Common myeloid progenitor, CD34-positive (primary cell): ENCODE data around the gene ASTN2.

ENCODE experiments used
- CTCF ChIA-PET: fragments of 350-600 bp; sonication (Branson Sonifier 250); formaldehyde crosslinking; loops from one replicate; lab custom pipeline; 2021; ENCODE audit warnings: antibody characterized with exemption; lab: Charles Lee
- POLR2A ChIA-PET: fragments of 350-600 bp; sonication (Branson Sonifier 250); formaldehyde crosslinking; loops from one replicate; lab custom pipeline; 2021; ENCODE audit warnings: antibody characterized with exemption; lab: Charles Lee
- DNase-seq, 3 donors: peaks; one replicate each; pipeline versions ENCODE4 v3.0.0 to v3.0.0-alpha.2; 2013
- H3K27ac ChIP-seq, 2 experiments: 1 replicate in 1 of 2; 2 replicates in 1 of 2; pipeline ENCODE4 v1.7.0; 2013; ENCODE audit warnings: inconsistent platforms in 2 of 2, low read length in 2 of 2, mild to moderate bottlenecking in 2 of 2, low read depth in 1 of 2, moderate library complexity in 1 of 2; ENCODE audit not compliant: severe bottlenecking in 2 of 2, insufficient read depth in 1 of 2, poor library complexity in 1 of 2
- H3K27me3 ChIP-seq, 5 experiments: replicated peaks in 2 of 5; 1 replicate in 3 of 5; 2 replicates in 2 of 5; pipeline versions ENCODE4 v1.6.1 to v1.7.0; 2013; ENCODE audit warnings: low read length in 4 of 5, mild to moderate bottlenecking in 2 of 5, moderate library complexity in 2 of 5, inconsistent platforms in 1 of 5; ENCODE audit not compliant: insufficient read depth in 5 of 5, control insufficient read depth in 4 of 5
- H3K36me3 ChIP-seq, 4 experiments: 1 replicate in 2 of 4; 2 replicates in 2 of 4; pipeline versions ENCODE4 v1.6.1 to v1.7.0; 2013; ENCODE audit warnings: low read length in 3 of 4, control low read depth in 1 of 4, mild to moderate bottlenecking in 1 of 4; ENCODE audit not compliant: control insufficient read depth in 4 of 4, insufficient read depth in 4 of 4
- H3K4me1 ChIP-seq, 4 experiments: 1 replicate in 3 of 4; 2 replicates in 1 of 4; pipeline versions ENCODE4 v1.6.1 to v1.7.1; 2013; ENCODE audit warnings: low read length in 3 of 4, mild to moderate bottlenecking in 3 of 4, control low read depth in 1 of 4, inconsistent platforms in 1 of 4, moderate library complexity in 1 of 4; ENCODE audit not compliant: control insufficient read depth in 4 of 4, insufficient read depth in 4 of 4; ENCODE audit errors: control extremely low read depth in 1 of 4
- H3K4me3 ChIP-seq, 7 experiments: 1 replicate in 4 of 7; 2 replicates in 3 of 7; pipeline versions ENCODE4 v1.5.1 to v1.7.0; 2013; ENCODE audit warnings: mild to moderate bottlenecking in 7 of 7, low read length in 6 of 7, moderate library complexity in 6 of 7, inconsistent platforms in 2 of 7, low read depth in 2 of 7, control low read depth in 1 of 7; ENCODE audit not compliant: insufficient read depth in 4 of 7, control insufficient read depth in 1 of 7; ENCODE audit errors: extremely low read depth in 1 of 7
- H3K9me3 ChIP-seq, 5 experiments: 1 replicate in 4 of 5; 2 replicates in 1 of 5; pipeline versions ENCODE4 v1.6.1 to v1.7.1; 2013; ENCODE audit warnings: low read length in 4 of 5, mild to moderate bottlenecking in 2 of 5, inconsistent platforms in 1 of 5, low read depth in 1 of 5, moderate library complexity in 1 of 5; ENCODE audit not compliant: control insufficient read depth in 4 of 5, insufficient read depth in 2 of 5; ENCODE audit errors: control extremely low read depth in 1 of 5
- WGBS: methylation state at CpG from one replicate; pipeline ENCODE4 v1.1.5; 2013; ENCODE audit not compliant: insufficient coverage; 5-methylcytosine and 5-hydroxymethylcytosine counted together

ASTN2 gene

GRCh38 chr9:116405321-116405720 lies 1009.5 kb downstream of the ASTN2 start:
- ChIA-PET POLR2A (no interaction called here), CTCF (interaction anchor here (1.5 kb wide), 1 partner anchor 11 kb away, joined by 4 read pairs; no protein-coding TSS in a partner anchor)
- no peaks in the 10 kb centered on the region for H3K27me3 ChIP-seq
- no peak for DNase-seq
- H3K9me3 ChIP-seq, result peaks cover 0 to 1% (median 0%) of the 10 kb centered on the region in 5 experiments
- H3K27ac ChIP-seq, result no peak overlapping the region
- 100% methylated on average over 1 of the region's 1 CpG for WGBS
- H3K4me3 ChIP-seq, result no peak overlapping the region
- H3K36me3 ChIP-seq, result no peaks in the 10 kb centered on the region
- H3K4me1 ChIP-seq, result no peaks in the 10 kb centered on the region

- Histone ChIP-seq H3K27ac (no peak overlapping the region), H3K4me1 (no peaks in the 10 kb centered on the region), H3K4me3 (no peak overlapping the region), H3K9me3 (peaks cover 0 to 1% (median 0%) of the 10 kb centered on the region in 5 experiments), H3K36me3 (no peaks in the 10 kb centered on the region), H3K27me3 (no peaks in the 10 kb centered on the region)
- DNase-seq, result no peak
- 100% methylated on average over 3 of the region's 3 CpGs for WGBS
- ChIA-PET CTCF (interaction anchor here (1.5 kb wide), 1 partner anchor 12 kb away, joined by 4 read pairs; no protein-coding TSS in a partner anchor), POLR2A (no interaction called here)
Observed at GRCh38 chr9:116404228-116404627, 1010.6 kb downstream of the ASTN2 start.

- ChIA-PET POLR2A (no interaction called here), CTCF (no interaction called here)
- peaks cover 0 to 1% (median 0%) of the 10 kb centered on the region in 5 experiments for H3K9me3 ChIP-seq
- no peaks in the 10 kb centered on the region for H3K36me3 ChIP-seq
- no peak for DNase-seq
- H3K4me1 ChIP-seq, result no peaks in the 10 kb centered on the region
- no peaks in the 10 kb centered on the region for H3K27me3 ChIP-seq
- H3K27ac ChIP-seq, result no peak overlapping the region
- no peak overlapping the region for H3K4me3 ChIP-seq
Observed at GRCh38 chr9:116403171-116403570, 1011.7 kb downstream of the ASTN2 start.

- no peaks in the 10 kb centered on the region for H3K9me3 ChIP-seq
- no peaks in the 10 kb centered on the region for H3K36me3 ChIP-seq
- H3K27me3 ChIP-seq, result no peaks in the 10 kb centered on the region
- 100% methylated on average over 2 of the region's 3 CpGs for WGBS
- no peaks in the 10 kb centered on the region for H3K4me1 ChIP-seq
- CTCF ChIA-PET, result interaction anchor here (1.9 kb wide), 1 partner anchor 8 kb away, joined by 5 read pairs; no protein-coding TSS in a partner anchor
- H3K4me3 ChIP-seq, result no peak overlapping the region
- POLR2A ChIA-PET, result no interaction called here
- H3K27ac ChIP-seq, result no peak overlapping the region
- DNase-seq, result no peak
Observed at GRCh38 chr9:116395699-116396037, 1019.2 kb downstream of the ASTN2 start.

- Histone ChIP-seq H3K36me3 (no peaks in the 10 kb centered on the region), H3K27ac (no peak overlapping the region), H3K4me1 (no peaks in the 10 kb centered on the region), H3K4me3 (no peak overlapping the region), H3K27me3 (no peaks in the 10 kb centered on the region), H3K9me3 (no peaks in the 10 kb centered on the region)
- DNase-seq, result no peak
- ChIA-PET POLR2A (no interaction called here), CTCF (interaction anchor here (1.9 kb wide), 1 partner anchor 8 kb away, joined by 5 read pairs; no protein-coding TSS in a partner anchor)
- WGBS, result 96% methylated on average over 4 of the region's 5 CpGs
Observed at GRCh38 chr9:116394894-116395698, 1019.8 kb downstream of the ASTN2 start.

GRCh38 chr9:116394070-116394469 lies 1020.8 kb downstream of the ASTN2 start:
- CTCF ChIA-PET, result no interaction called here
- no peaks in the 10 kb centered on the region for H3K36me3 ChIP-seq
- H3K27me3 ChIP-seq, result no peaks in the 10 kb centered on the region
- POLR2A ChIA-PET, result no interaction called here
- H3K9me3 ChIP-seq, result no peaks in the 10 kb centered on the region
- no peaks in the 10 kb centered on the region for H3K4me1 ChIP-seq
- WGBS, result 100% methylated on average over 5 of the region's 6 CpGs
- no peak overlapping the region for H3K4me3 ChIP-seq
- no peak overlapping the region for H3K27ac ChIP-seq
- DNase-seq, result no peak

GRCh38 chr9:116393198-116393597 lies 1021.7 kb downstream of the ASTN2 start:
- H3K36me3 ChIP-seq, result no peaks in the 10 kb centered on the region
- H3K4me1 ChIP-seq, result no peaks in the 10 kb centered on the region
- ChIA-PET CTCF (no interaction called here), POLR2A (no interaction called here)
- no peaks in the 10 kb centered on the region for H3K27me3 ChIP-seq
- WGBS, result no CpG with 5 or more reads among the region's 1 CpG
- H3K4me3 ChIP-seq, result no peak overlapping the region
- H3K9me3 ChIP-seq, result no peaks in the 10 kb centered on the region
- no peak overlapping the region for H3K27ac ChIP-seq
- no peak for DNase-seq
